A549 treated with dexamethasone at 1 μM for 4 hours (cell line): ENCODE measurements around the gene TMEM120B. TPM values are rescaled to one million over a fixed set of nuclear protein-coding genes. Genes with fewer than 3 reads are reported as not detected.

Source experiments
- total RNA-seq: library from RNA; stranded (reverse); fragments of 200-300 nt; extraction: Qiagen RNA extraction; gene quantifications from 5 replicates; pipeline ENCODE4 v1.2.3, GENCODE V29; 2022

TMEM120B gene
- total RNA-seq: 11.2 to 23.3 TPM (median 19.8 TPM) in 5 replicates

GRCh38 chr12:121712461-121713256, at the start of gene TMEM120B:
TSS of gene TMEM120B (plus strand) at chr12:121712752. CDS start at chr12:121712896, 144 bp downstream.

GRCh38 chr12:121669521-121669900, 43.0 kb upstream of the TMEM120B start, which contains the start of gene MORN3:
TSS of gene MORN3 (minus strand) at chr12:121669654. CDS start at chr12:121669483, 171 bp downstream.

GRCh38 chr12:121793440-121793837, 80.9 kb downstream of the TMEM120B start, which contains the start of gene RHOF:
TSS of gene RHOF (minus strand) at chr12:121793688. CDS start at chr12:121793633, 55 bp downstream.

GRCh38 chr12:121803861-121804416, 91.4 kb downstream of the TMEM120B start, which contains the start of gene SETD1B:
TSS of gene SETD1B (plus strand) at chr12:121804009. CDS start at chr12:121804738, 729 bp downstream.

Other genes with a start within 250 kb of the TMEM120B start
- 15.7 to 20.4 TPM (median 17.7 TPM) in 5 replicates for gene KDM2B, start 131.7 kb upstream of the TMEM120B start, total RNA-seq
- 21.0 to 34.2 TPM (median 32.3 TPM) in 5 replicates for gene ORAI1, start 86.2 kb upstream of the TMEM120B start, total RNA-seq
- 0.25 to 0.65 TPM (median 0.33 TPM) in 5 replicates for gene MORN3, start 43.1 kb upstream of the TMEM120B start, total RNA-seq
- gene RHOF, start 80.9 kb downstream of the TMEM120B start, total RNA-seq: 62.8 to 84.5 TPM (median 81.9 TPM) in 5 replicates
- 7.2 to 16.5 TPM (median 14.5 TPM) in 5 replicates for gene SETD1B, start 91.3 kb downstream of the TMEM120B start, total RNA-seq
- 1.4 to 2.7 TPM (median 2.2 TPM) in 5 replicates for gene HPD, start 146.1 kb downstream of the TMEM120B start, total RNA-seq
- 102 to 166 TPM (median 119 TPM) in 5 replicates for gene PSMD9, start 176.0 kb downstream of the TMEM120B start, total RNA-seq
- gene CFAP251, start 205.8 kb downstream of the TMEM120B start, total RNA-seq: 1.1 to 1.5 TPM (median 1.3 TPM) in 5 replicates